ENCODE data around the gene FOXO1. TPM values are rescaled to one million over a fixed set of nuclear protein-coding genes. Genes with fewer than 3 reads are reported as not detected.
"Not testable (repeated sequence)": the region's sequence is repeated elsewhere in the genome, so short reads cannot be mapped to it uniquely, and the experiment has no call there.

Gene FOXO1
- 0.58 and 0.68 TPM in 2 replicates for total RNA-seq (2014; rRNA removed; shearing (Covaris generic); ENCODE audit: low replicate concordance)

- in situ Hi-C loops (cut with HindIII; ENCODE audit: low pct_unique_long_range_greater_than_20kb, low sequenced_read_pairs) = no loop called here
- DNase-seq (ENCODE audit: low read depth) = peak; percentile 70
Observed at GRCh38 chr13:40666045-40666932, at the start of gene FOXO1. TSS of gene FOXO1 (minus strand) at chr13:40666641. CDS start at chr13:40666212, 429 bp downstream.

DNA sequence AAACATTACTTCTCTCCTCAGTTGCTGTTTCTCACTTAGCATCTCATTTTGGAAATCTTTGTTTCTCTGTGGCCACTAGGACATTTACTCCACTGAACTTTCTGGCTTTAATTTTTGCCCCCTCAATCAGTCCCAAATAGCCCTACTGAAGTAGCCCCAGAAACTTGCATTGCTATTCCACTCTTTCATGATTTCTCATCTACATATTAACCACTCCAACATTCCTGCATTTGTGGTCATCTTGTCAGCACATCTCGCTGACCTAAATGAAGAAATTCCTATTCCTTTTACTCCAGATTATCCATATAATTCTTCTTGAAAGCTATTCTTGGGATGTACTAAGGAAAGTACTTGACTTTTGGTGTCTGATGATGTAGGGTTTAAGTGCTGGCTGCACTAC lies 48.0 kb upstream of the FOXO1 start:
- in situ Hi-C loops (cut with HindIII; ENCODE audit: low pct_unique_long_range_greater_than_20kb, low sequenced_read_pairs) = not testable (repeated sequence)

GRCh38 chr13:40706439-40706838 lies 40.0 kb upstream of the FOXO1 start:
- DNase-seq (ENCODE audit: low read depth) = no peak
- in situ Hi-C loops (cut with HindIII; ENCODE audit: low pct_unique_long_range_greater_than_20kb, low sequenced_read_pairs) = no loop called here

More for the DNA sequence above, 48.0 kb upstream of the FOXO1 start:
- not testable (repeated sequence) for DNase-seq (ENCODE audit: low read depth)

- DNase-seq (ENCODE audit: low read depth) = peak; percentile 60
- in situ Hi-C loops (cut with HindIII; ENCODE audit: low pct_unique_long_range_greater_than_20kb, low sequenced_read_pairs) = no loop called here
Observed at GRCh38 chr13:40697711-40698110, 31.3 kb upstream of the FOXO1 start.

DNA sequence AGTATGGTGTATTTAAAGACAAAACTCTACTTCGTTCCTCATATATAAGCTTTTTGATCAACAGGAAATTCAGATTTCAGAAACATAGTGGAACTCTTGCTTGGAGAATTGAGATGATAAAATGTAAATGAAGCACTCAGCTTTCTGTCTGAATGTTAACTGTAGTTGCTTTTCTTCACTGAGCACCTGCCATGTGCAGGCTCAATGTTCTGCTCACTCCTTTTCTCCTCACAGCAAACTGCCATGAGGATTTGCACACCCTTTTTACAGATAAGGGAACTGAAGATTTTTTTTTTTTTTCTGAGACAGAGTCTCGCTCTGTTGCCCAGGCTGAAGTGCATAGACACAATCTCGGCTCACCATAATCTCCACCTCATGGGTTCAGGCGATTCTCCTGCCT lies 28.0 kb upstream of the FOXO1 start:
- in situ Hi-C loops (cut with HindIII; ENCODE audit: low pct_unique_long_range_greater_than_20kb, low sequenced_read_pairs) = no loop called here
- DNase-seq (ENCODE audit: low read depth) = no peak

DNA sequence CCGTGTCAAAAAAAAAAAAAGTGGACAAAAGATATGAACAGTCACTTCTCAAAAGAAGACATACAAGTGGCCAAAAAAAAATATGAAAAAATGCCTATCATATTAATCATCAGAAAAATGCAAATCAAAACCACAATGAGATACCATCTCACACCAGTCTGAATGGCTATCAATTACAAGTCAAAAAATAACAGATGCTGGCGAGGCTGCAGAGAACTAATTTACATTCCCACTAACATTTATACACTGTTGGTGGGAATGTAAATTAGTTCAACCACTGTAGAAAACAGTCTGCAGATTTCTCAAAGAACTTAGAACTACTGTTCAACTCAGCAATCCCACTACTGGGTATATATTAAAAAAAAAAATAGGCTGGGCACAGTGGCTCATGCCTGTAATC lies 26.5 kb upstream of the FOXO1 start:
- in situ Hi-C loops (cut with HindIII; ENCODE audit: low pct_unique_long_range_greater_than_20kb, low sequenced_read_pairs) = no loop called here
- DNase-seq (ENCODE audit: low read depth) = peak; percentile 81

- no peak for DNase-seq (ENCODE audit: low read depth)
- in situ Hi-C loops (cut with HindIII; ENCODE audit: low pct_unique_long_range_greater_than_20kb, low sequenced_read_pairs) = no loop called here
Observed at GRCh38 chr13:40688781-40689180, 22.3 kb upstream of the FOXO1 start.

- peak; percentile 21 for DNase-seq (ENCODE audit: low read depth)
- in situ Hi-C loops (cut with HindIII; ENCODE audit: low pct_unique_long_range_greater_than_20kb, low sequenced_read_pairs) = no loop called here
Observed at GRCh38 chr13:40682449-40683240, 16.2 kb upstream of the FOXO1 start.

GRCh38 chr13:40681341-40682146 lies 15.1 kb upstream of the FOXO1 start:
- in situ Hi-C loops (cut with HindIII; ENCODE audit: low pct_unique_long_range_greater_than_20kb, low sequenced_read_pairs) = no loop called here
- DNase-seq (ENCODE audit: low read depth) = no peak

- in situ Hi-C loops (cut with HindIII; ENCODE audit: low pct_unique_long_range_greater_than_20kb, low sequenced_read_pairs) = no loop called here
- no peak for DNase-seq (ENCODE audit: low read depth)
Observed at GRCh38 chr13:40680659-40681323, 14.3 kb upstream of the FOXO1 start.

DNA sequence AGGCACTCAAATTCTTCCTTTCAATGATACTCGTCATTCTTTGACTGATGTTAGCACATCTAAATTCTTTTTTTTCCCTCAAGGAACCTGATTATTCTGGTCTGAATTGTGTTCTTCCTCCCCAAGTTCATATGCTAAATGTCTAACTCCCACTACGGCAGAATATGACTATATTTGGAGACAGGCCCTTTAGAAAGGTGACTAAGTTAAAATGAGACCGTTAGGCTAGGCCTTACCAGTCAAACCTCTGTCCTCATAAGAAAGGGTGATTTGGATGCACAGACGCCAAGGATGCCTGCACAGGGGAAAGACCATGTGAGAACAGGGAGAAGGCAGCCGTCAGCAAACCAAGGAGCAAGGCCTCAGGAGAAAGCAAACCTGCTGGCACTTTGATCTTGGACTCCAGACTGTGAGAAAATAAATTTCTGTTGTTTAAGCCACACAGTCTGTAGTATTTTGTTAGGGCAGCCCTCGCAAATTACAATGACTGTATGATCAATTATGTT lies 13.1 kb upstream of the FOXO1 start:
- no peak for DNase-seq (ENCODE audit: low read depth)
- in situ Hi-C loops (cut with HindIII; ENCODE audit: low pct_unique_long_range_greater_than_20kb, low sequenced_read_pairs) = no loop called here

- in situ Hi-C loops (cut with HindIII; ENCODE audit: low pct_unique_long_range_greater_than_20kb, low sequenced_read_pairs) = no loop called here
- no peak for DNase-seq (ENCODE audit: low read depth)
Observed at GRCh38 chr13:40677064-40677463, 10.6 kb upstream of the FOXO1 start.

GRCh38 chr13:40676007-40676406 lies 9.6 kb upstream of the FOXO1 start:
- DNase-seq (ENCODE audit: low read depth) = no peak
- in situ Hi-C loops (cut with HindIII; ENCODE audit: low pct_unique_long_range_greater_than_20kb, low sequenced_read_pairs) = no loop called here

- in situ Hi-C loops (cut with HindIII; ENCODE audit: low pct_unique_long_range_greater_than_20kb, low sequenced_read_pairs) = no loop called here
Observed at GRCh38 chr13:40673414-40673813, 7.0 kb upstream of the FOXO1 start.

GRCh38 chr13:40672765-40673397 lies 6.4 kb upstream of the FOXO1 start:
- in situ Hi-C loops (cut with HindIII; ENCODE audit: low pct_unique_long_range_greater_than_20kb, low sequenced_read_pairs) = no loop called here
- DNase-seq (ENCODE audit: low read depth) = no peak

More at GRCh38 chr13:40673414-40673813, 7.0 kb upstream of the FOXO1 start:
- no peak for DNase-seq (ENCODE audit: low read depth)

- in situ Hi-C loops (cut with HindIII; ENCODE audit: low pct_unique_long_range_greater_than_20kb, low sequenced_read_pairs) = no loop called here
- peak; percentile 66 for DNase-seq (ENCODE audit: low read depth)
Observed at GRCh38 chr13:40671956-40672764, 5.7 kb upstream of the FOXO1 start.

DNA sequence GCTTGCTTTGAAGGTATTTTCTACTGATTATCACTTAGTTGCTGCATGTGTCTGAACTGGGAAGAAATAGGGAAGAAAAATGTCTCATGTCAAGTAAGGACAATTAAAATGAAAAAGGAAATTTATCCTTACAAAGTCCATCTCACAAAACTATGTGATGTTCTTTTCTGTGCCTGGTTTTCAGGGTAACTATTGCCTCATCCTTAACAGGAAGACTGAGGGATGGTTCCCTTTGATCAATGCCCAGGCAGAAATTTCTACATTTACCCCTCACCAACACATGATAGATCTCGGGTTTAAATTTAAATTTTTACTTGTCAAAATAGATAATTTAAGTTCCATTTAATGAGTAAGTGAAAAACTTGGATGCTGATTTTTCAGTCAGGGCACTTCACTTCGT lies 3.9 kb upstream of the FOXO1 start:
- DNase-seq (ENCODE audit: low read depth) = no peak
- in situ Hi-C loops (cut with HindIII; ENCODE audit: low pct_unique_long_range_greater_than_20kb, low sequenced_read_pairs) = no loop called here

Measured in Caki2 (cell line).